Dedifferentiated amniotic fluid mesenchymal stem cell (primary cell): ENCODE data around the gene GLRA3.
"Not testable (repeated sequence)": the region's sequence is repeated elsewhere in the genome, so short reads cannot be mapped to it uniquely, and the experiment has no call there.

ENCODE experiments used
- DNase-seq: peaks from one replicate; pipeline ENCODE4 v3.0.0-alpha.2; 2016; ENCODE audit errors: extremely low spot score

GLRA3 gene

GRCh38 chr4:174714393-174715211 is 114.4 kb downstream of the GLRA3 start:
- DNase-seq: peak; percentile 27

DNA sequence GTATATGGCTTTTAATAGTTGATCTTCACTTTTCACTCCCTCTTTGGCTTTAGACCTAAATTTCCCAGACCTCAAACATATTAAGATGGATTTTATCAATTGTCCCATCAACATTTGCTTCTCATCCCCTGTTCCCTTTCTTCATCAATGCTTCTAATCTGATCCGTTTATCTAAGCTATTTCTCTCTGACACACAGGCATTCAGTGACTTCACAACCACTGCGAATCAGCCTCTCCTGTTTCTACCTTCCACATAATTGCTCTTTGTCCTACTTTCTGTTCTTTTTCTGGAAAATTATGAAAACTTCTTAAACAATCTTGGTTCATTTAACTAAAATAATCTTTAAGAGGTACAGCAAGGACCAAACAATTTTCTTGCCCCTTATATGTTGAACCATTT is 115.2 kb downstream of the GLRA3 start:
- no peak for DNase-seq

- DNase-seq: no peak
Observed at GRCh38 chr4:174713181-174713580, 115.9 kb downstream of the GLRA3 start.

GRCh38 chr4:174709526-174709925 is 119.5 kb downstream of the GLRA3 start:
- DNase-seq: no peak

DNA sequence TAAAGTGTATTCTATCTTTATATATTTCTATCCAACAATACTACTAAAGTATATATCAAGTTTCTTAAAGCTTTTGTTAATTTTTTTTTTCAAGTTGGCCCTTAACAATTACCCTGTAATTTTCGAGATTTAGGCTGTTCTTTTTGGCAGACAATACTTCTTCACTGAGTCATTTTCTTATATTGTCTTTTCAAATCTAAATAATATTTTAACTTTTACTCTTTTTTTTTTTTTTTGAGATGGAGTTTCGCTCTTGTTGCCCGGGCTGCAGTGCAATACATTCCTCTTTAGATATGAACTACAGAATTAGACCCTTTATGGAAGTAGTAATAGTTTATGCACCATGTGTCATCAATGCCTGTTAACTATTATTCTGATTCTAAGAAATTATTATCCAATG is 120.7 kb downstream of the GLRA3 start:
- DNase-seq: peak; percentile 54

GRCh38 chr4:174707902-174708301 is 121.1 kb downstream of the GLRA3 start:
- no peak for DNase-seq

GRCh38 chr4:174707051-174707676 is 121.9 kb downstream of the GLRA3 start:
- DNase-seq: no peak

- no peak for DNase-seq
Observed at GRCh38 chr4:174702979-174703478, 126.0 kb downstream of the GLRA3 start.

- DNase-seq: no peak
Observed at GRCh38 chr4:174699654-174700053, 129.4 kb downstream of the GLRA3 start.

DNA sequence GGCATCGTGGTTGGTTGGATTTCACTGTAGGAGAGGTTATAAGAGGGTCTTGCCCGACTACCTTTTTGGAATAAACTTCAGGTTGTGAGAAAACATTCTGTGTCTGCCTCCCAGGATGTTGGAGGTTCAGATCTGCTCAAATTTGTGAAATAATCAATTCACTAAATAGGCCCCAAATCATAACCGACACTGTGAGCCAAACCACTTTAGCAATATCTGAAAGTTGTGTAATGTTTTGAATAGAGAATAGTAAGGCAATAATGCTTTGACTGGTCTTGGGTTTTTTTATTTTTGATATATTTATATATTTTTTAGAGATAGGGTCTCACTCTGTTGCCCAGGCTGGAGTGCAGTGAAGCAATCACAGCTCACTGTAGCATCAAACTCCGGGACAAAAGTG is 131.2 kb downstream of the GLRA3 start:
- no peak for DNase-seq

GRCh38 chr4:174697202-174697601 is 131.8 kb downstream of the GLRA3 start:
- peak; percentile 85 for DNase-seq

- no peak for DNase-seq
Observed at GRCh38 chr4:174696657-174697056, 132.4 kb downstream of the GLRA3 start.

- DNase-seq: not testable (repeated sequence)
Observed at GRCh38 chr4:174691876-174692275, 137.2 kb downstream of the GLRA3 start.

DNA sequence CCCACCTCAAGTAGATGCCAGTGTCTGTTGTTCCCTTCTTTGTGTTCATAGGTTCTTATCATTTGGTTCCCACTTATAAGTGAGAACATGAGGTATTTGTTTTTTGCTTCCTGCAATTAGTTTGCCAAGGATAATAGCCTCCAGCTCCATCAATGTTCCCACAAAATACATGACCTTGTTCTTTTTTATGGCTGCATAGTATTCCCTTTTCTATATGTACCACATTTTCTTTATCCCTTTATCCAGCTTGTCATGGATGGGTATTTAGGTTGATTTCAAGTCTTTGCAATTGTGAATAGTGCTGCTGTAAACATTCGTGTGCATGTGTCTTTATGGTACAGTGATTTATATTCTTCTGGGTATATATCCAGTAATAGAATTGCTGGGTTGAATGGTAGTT is 138.4 kb downstream of the GLRA3 start:
- no peak for DNase-seq

DNA sequence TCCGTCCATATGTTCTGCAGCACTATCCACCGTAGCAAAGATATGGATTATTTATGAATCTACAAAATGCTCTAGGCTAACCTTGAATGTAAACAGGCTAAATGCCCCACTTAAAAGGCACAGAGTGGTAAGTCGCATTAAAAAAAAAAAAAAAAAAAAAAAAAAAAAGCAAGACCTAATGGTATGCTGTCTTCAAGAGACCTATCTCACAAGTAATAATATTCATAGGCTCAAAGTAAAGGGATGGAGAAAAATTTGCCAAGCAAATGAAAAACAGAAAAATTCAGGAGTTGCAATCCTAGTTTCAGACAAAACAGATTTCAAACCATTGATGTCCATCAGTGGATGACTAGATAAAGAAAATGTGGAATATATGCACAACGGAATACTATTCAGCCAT is 139.4 kb downstream of the GLRA3 start:
- DNase-seq: no peak

DNA sequence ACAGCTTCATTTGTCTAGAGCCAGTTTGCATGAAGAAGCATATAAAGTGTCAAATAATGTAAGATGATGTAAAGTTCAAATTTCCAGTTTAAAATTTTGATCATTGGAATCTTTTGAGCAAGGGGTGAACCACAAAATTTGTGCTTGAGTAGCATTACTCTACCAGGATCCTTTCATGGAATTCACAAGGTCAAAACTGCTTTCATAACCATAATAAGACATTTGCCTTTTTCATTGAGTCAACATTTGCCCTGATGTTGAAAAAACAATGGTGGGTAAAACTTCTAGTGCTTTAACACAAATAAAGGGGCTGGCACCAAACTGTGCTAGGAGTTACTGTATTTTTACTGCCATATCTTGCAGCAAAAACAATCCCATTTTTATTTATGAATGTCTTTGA is 142.2 kb downstream of the GLRA3 start:
- DNase-seq: no peak

GRCh38 chr4:174681723-174682300 is 147.2 kb downstream of the GLRA3 start:
- DNase-seq: no peak

- DNase-seq: peak; percentile 51
Observed at GRCh38 chr4:174674305-174674840, 154.7 kb downstream of the GLRA3 start.

GRCh38 chr4:174673865-174674264 is 155.2 kb downstream of the GLRA3 start:
- no peak for DNase-seq

- no peak for DNase-seq
Observed at GRCh38 chr4:174672276-174672675, 156.8 kb downstream of the GLRA3 start.

- DNase-seq: peak; percentile 78
Observed at GRCh38 chr4:174669270-174669669, 159.8 kb downstream of the GLRA3 start.

- DNase-seq: no peak
Observed at GRCh38 chr4:174665799-174666198, 163.2 kb downstream of the GLRA3 start.

GRCh38 chr4:174663216-174663615 is 165.8 kb downstream of the GLRA3 start:
- DNase-seq: peak; percentile 31
